ENCODE data around the gene GORAB.

GORAB gene

DNA sequence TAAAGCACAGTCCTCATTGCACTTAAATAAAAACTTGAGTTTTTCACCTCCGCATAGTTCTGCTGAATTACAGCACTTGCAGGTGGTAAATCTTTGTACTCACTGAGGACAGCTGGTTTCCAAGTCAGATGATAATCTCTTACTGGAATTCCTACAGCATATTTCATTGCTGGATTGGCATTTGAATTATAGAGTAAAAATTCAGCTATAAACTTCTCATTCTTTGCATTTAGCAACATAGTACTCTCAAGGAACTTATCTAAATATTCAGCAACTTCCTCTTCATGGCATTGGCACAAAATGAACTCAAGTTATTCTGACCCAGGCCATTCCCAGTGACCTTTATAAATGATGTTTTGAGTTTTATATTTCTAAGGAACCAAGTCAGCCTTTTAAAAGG, 23.4 kb downstream of the GORAB start:
- Histone ChIP-seq H3K4me3 (no peak overlapping the region), H3K27me3 (ENCODE audit: low read depth) (no peaks in the 10 kb centered on the region), H3K4me1 (peaks cover 2% of the 10 kb centered on the region), H3K9me3 (peaks cover 5% of the 10 kb centered on the region), H3K36me3 (replicated peaks) (peaks cover 17% of the 10 kb centered on the region)
- no peak for DNase-seq (ENCODE audit: low spot score in 2 of 2)
- in situ Hi-C loops (cut with MboI; ENCODE audit: low sequenced_read_pairs), result no loop called here

DNA sequence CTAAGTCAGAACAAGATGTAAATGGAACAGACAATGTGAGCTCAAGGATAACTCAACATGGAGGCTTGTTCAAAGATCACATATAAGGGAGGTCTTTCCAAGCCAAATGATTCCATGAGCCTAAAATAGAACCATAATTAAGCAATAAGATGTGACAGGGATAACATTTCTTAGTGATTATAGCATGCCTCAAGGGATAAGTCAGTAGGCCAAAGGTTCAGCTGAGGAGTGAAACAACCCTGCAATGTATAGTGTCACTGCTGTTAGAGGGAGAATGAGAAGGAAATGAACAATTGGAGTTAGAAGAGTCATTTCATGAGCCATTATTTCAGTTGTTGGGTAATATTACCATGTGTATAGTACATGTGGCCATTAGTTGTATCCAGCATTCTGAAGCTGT, 25.0 kb downstream of the GORAB start:
- Histone ChIP-seq H3K4me1 (peaks cover 14% of the 10 kb centered on the region), H3K9me3 (peaks cover 5% of the 10 kb centered on the region), H3K27me3 (ENCODE audit: low read depth) (no peaks in the 10 kb centered on the region), H3K4me3 (no peak overlapping the region), H3K36me3 (replicated peaks) (peaks cover 11% of the 10 kb centered on the region)
- DNase-seq (ENCODE audit: low spot score in 2 of 2), result no peak
- in situ Hi-C loops (cut with MboI; ENCODE audit: low sequenced_read_pairs), result no loop called here

GRCh38 chr1:170558731-170559130, 26.8 kb downstream of the GORAB start:
- in situ Hi-C loops (cut with MboI; ENCODE audit: low sequenced_read_pairs), result no loop called here
- Histone ChIP-seq H3K36me3 (replicated peaks) (no peaks in the 10 kb centered on the region; the same call in 1 of the 2 replicates), H3K4me1 (peaks cover 31% of the 10 kb centered on the region), H3K9me3 (peaks cover 5% of the 10 kb centered on the region), H3K27me3 (ENCODE audit: low read depth) (no peaks in the 10 kb centered on the region), H3K4me3 (no peak overlapping the region)
- no peak for DNase-seq (ENCODE audit: low spot score in 2 of 2)

GRCh38 chr1:170559166-170559565, 27.2 kb downstream of the GORAB start:
- Histone ChIP-seq H3K4me1 (peaks cover 35% of the 10 kb centered on the region), H3K4me3 (no peak overlapping the region), H3K36me3 (replicated peaks) (no peaks in the 10 kb centered on the region; the same call in 1 of the 2 replicates), H3K27me3 (ENCODE audit: low read depth) (no peaks in the 10 kb centered on the region), H3K9me3 (peaks cover 5% of the 10 kb centered on the region)
- DNase-seq (ENCODE audit: low spot score in 2 of 2), result no peak
- in situ Hi-C loops (cut with MboI; ENCODE audit: low sequenced_read_pairs), result no loop called here

- H3K4me1 ChIP-seq, result peaks cover 42% of the 10 kb centered on the region
- no peak overlapping the region for H3K4me3 ChIP-seq
Measured at GRCh38 chr1:170560681-170561285, 28.8 kb downstream of the GORAB start.

GRCh38 chr1:170562646-170563338, 30.8 kb downstream of the GORAB start:
- peaks cover 42% of the 10 kb centered on the region for H3K4me1 ChIP-seq
- peak; percentile 80 to 90 for DNase-seq (ENCODE audit: low spot score in 2 of 2)

More at GRCh38 chr1:170560681-170561285, 28.8 kb downstream of the GORAB start:
- peak; percentile 63 to 81 for DNase-seq (ENCODE audit: low spot score in 2 of 2)
- no peaks in the 10 kb centered on the region for H3K27me3 ChIP-seq (ENCODE audit: low read depth)
- H3K36me3 ChIP-seq (replicated peaks), result no peaks in the 10 kb centered on the region
- H3K9me3 ChIP-seq, result peaks cover 5% of the 10 kb centered on the region
- in situ Hi-C loops (cut with MboI; ENCODE audit: low sequenced_read_pairs), result no loop called here

GRCh38 chr1:170567214-170567613, 35.2 kb downstream of the GORAB start:
- no peak overlapping the region for H3K4me3 ChIP-seq
- peaks cover 27% of the 10 kb centered on the region for H3K4me1 ChIP-seq
- H3K27me3 ChIP-seq (ENCODE audit: low read depth), result no peaks in the 10 kb centered on the region
- no peaks in the 10 kb centered on the region for H3K36me3 ChIP-seq (replicated peaks)
- H3K9me3 ChIP-seq, result no peaks in the 10 kb centered on the region
- in situ Hi-C loops (cut with MboI; ENCODE audit: low sequenced_read_pairs), result no loop called here
- no peak for DNase-seq (ENCODE audit: low spot score in 2 of 2)

More at GRCh38 chr1:170562646-170563338, 30.8 kb downstream of the GORAB start:
- Histone ChIP-seq H3K27me3 (ENCODE audit: low read depth) (no peaks in the 10 kb centered on the region), H3K9me3 (peaks cover 3% of the 10 kb centered on the region; the same call in 1 of the 2 replicates), H3K4me3 (no peak overlapping the region), H3K36me3 (replicated peaks) (no peaks in the 10 kb centered on the region)
- in situ Hi-C loops (cut with MboI; ENCODE audit: low sequenced_read_pairs), result no loop called here

- no peaks in the 10 kb centered on the region for H3K27me3 ChIP-seq (ENCODE audit: low read depth)
- peaks cover 17% of the 10 kb centered on the region for H3K4me1 ChIP-seq
- no peak overlapping the region for H3K4me3 ChIP-seq
- no peaks in the 10 kb centered on the region for H3K9me3 ChIP-seq
- H3K36me3 ChIP-seq (replicated peaks), result no peaks in the 10 kb centered on the region
- in situ Hi-C loops (cut with MboI; ENCODE audit: low sequenced_read_pairs), result no loop called here
- no peak for DNase-seq (ENCODE audit: low spot score in 2 of 2)
Measured at GRCh38 chr1:170568197-170568596, 36.2 kb downstream of the GORAB start.

GRCh38 chr1:170576980-170577379, 45.0 kb downstream of the GORAB start:
- DNase-seq (ENCODE audit: low spot score in 2 of 2), result no peak
- in situ Hi-C loops (cut with MboI; ENCODE audit: low sequenced_read_pairs), result no loop called here

GRCh38 chr1:170578359-170578758, 46.4 kb downstream of the GORAB start:
- H3K9me3 ChIP-seq, result no peaks in the 10 kb centered on the region
- no peaks in the 10 kb centered on the region for H3K27me3 ChIP-seq (ENCODE audit: low read depth)
- no peak overlapping the region for H3K4me3 ChIP-seq
- H3K36me3 ChIP-seq (replicated peaks), result no peaks in the 10 kb centered on the region
- no peaks in the 10 kb centered on the region for H3K4me1 ChIP-seq
- DNase-seq (ENCODE audit: low spot score in 2 of 2), result no peak
- in situ Hi-C loops (cut with MboI; ENCODE audit: low sequenced_read_pairs), result no loop called here

More at GRCh38 chr1:170576980-170577379, 45.0 kb downstream of the GORAB start:
- no peaks in the 10 kb centered on the region for H3K36me3 ChIP-seq (replicated peaks)
- no peaks in the 10 kb centered on the region for H3K4me1 ChIP-seq
- no peak overlapping the region for H3K4me3 ChIP-seq
- no peaks in the 10 kb centered on the region for H3K9me3 ChIP-seq
- H3K27me3 ChIP-seq (ENCODE audit: low read depth), result no peaks in the 10 kb centered on the region

DNA sequence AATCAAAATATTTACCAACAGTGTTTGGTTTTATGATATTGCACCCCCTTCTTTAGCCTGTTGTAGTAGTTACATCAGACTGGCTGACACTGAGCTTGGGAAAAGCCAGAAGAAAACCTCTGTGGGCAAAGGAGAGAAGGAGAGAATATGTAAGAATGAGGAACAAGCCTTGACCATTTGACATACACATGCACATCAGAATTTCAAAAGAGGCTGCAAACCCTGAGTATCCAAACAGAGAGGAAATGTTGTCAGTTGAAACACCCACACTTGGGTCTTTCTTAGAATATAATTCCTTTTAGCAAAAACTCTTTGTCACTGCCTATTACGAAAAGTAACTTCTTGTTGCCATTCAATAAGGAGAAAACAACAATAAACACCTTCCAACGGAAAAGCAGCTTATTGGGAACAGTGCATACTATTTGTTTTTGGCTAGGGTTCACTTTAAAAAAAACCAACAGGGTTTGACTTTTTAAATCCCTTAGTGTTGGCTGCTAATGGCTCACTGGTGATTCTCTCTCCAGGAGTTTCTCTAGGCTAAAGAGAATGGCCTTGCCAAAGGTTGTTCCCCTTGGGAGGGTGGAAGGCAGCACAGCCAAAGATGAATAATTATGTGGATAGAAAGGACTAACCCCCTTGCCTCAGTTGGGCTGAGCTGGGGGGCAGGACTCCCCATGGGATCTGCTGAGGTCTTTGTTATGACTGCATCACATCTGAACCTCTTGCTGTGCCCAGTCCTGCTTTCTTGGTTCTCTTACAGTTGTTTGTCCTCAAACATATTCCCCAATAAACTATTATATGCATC, 48.9 kb downstream of the GORAB start:
- Histone ChIP-seq H3K4me1 (peaks cover 2% of the 10 kb centered on the region), H3K4me3 (no peak overlapping the region), H3K9me3 (no peaks in the 10 kb centered on the region), H3K36me3 (replicated peaks) (no peaks in the 10 kb centered on the region), H3K27me3 (ENCODE audit: low read depth) (no peaks in the 10 kb centered on the region)
- no peak for DNase-seq (ENCODE audit: low spot score in 2 of 2)
- in situ Hi-C loops (cut with MboI; ENCODE audit: low sequenced_read_pairs), result no loop called here

DNA sequence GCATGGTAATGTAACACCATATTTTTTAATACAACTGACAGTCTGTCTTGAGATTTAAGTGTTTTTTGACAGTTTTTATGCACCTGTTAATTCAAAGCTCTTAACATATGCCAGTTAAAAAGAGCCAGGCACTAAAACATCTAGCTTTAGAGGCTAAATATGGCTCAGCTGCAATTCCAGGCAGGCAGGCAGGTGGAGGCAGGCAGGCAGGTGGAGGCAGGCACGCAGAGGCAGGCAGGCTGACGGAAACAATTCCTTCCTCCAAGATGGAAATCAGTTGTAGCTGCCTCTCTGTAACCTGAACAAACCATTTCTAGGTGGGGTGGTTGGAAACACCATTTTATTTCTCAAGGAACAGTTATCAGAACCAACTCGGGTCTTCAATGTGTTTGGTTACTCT, 51.2 kb downstream of the GORAB start:
- H3K27me3 ChIP-seq (ENCODE audit: low read depth), result no peaks in the 10 kb centered on the region
- H3K9me3 ChIP-seq, result no peaks in the 10 kb centered on the region
- no peak for DNase-seq (ENCODE audit: low spot score in 2 of 2)
- H3K4me3 ChIP-seq, result no peak overlapping the region
- peaks cover 19% of the 10 kb centered on the region for H3K4me1 ChIP-seq
- in situ Hi-C loops (cut with MboI; ENCODE audit: low sequenced_read_pairs), result no loop called here
- no peaks in the 10 kb centered on the region for H3K36me3 ChIP-seq (replicated peaks)

DNA sequence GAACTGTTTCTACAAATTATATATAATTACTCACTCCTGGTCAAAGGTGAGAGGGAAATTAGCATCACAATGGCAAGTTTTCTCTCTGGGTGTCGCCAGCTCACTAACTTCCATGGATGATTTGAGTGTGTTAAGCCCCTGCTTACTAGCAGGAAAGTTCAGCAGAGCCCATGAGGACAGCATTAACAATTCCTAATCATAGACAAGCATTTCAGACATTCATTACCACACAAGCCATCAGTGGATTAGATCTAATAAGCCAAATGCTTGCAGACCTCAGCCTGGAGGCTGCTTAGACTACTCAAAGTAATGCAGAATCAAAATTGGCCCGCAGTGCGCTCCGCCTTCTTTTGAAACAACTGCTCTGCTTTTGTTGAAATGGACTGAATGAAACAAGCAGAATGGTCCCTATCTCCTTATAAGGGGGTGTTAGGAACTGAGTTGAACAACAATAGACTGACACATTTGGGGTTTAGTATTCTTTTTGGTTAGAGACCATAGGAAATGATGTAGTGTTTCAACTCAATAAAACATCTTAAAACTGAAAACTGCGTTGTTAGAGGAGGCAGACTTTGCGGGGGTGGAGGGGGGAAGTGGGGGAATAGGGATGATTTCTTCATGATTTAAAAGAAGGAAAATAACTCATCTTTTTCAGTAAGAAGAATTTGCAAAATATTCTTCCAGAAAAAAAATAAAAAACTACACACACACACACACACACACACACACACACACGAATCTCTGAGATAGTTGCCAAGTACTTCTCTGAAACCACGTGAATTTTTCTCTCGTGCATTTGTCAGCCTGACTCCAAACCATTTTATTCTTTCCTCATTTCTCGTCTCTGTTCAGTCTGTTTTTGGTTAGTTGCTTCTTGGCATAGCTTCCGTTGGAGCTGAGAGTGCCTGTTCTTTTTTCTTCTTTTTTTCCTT, 54.6 kb downstream of the GORAB start:
- in situ Hi-C loops (cut with MboI; ENCODE audit: low sequenced_read_pairs), result no loop called here
- Histone ChIP-seq H3K4me3 (no peak overlapping the region), H3K9me3 (no peaks in the 10 kb centered on the region), H3K36me3 (replicated peaks) (no peaks in the 10 kb centered on the region), H3K4me1 (peaks cover 24% of the 10 kb centered on the region), H3K27me3 (ENCODE audit: low read depth) (no peaks in the 10 kb centered on the region)
- peak; percentile 71 to 88 for DNase-seq (ENCODE audit: low spot score in 2 of 2)

Data from HAP-1 (cell line).